ENCODE results near the gene SUPT7L. TPM values are rescaled to one million over a fixed set of nuclear protein-coding genes. Genes with fewer than 3 reads are reported as not detected.

Gene SUPT7L
- total RNA-seq, 2 donors from 2014 or later = 16.1 to 25.0 TPM

GRCh38 chr2:27621524-27621923 is 41.9 kb downstream of the SUPT7L start:
- no peak overlapping the region for H3K27ac ChIP-seq
- no peak for DNase-seq (ENCODE audit: low spot score)
- no peak overlapping the region for H3K4me3 ChIP-seq
- H3K27me3 ChIP-seq = no peaks in the 10 kb centered on the region
- H3K4me1 ChIP-seq = no peaks in the 10 kb centered on the region
- H3K9me3 ChIP-seq = no peaks in the 10 kb centered on the region
- H3K36me3 ChIP-seq = peaks cover 64% of the 10 kb centered on the region
- TF ChIP-seq CTCF (IDR thresholded peaks at IDR 0.05) = no peak

- Histone ChIP-seq H3K27me3 (no peaks in the 10 kb centered on the region), H3K4me1 (no peaks in the 10 kb centered on the region), H3K36me3 (peaks cover 50% of the 10 kb centered on the region), H3K9me3 (no peaks in the 10 kb centered on the region), H3K4me3 (no peak overlapping the region), H3K27ac (no peak overlapping the region)
- no peak for TF ChIP-seq CTCF (IDR thresholded peaks at IDR 0.05)
- DNase-seq (ENCODE audit: low spot score) = no peak
These were observed 48.1 kb downstream of the SUPT7L start for GRCh38 chr2:27615316-27615715.

GRCh38 chr2:27613985-27614384 is 49.4 kb downstream of the SUPT7L start:
- no peak overlapping the region for H3K27ac ChIP-seq
- TF ChIP-seq CTCF (IDR thresholded peaks at IDR 0.05) = no peak
- peaks cover 53% of the 10 kb centered on the region for H3K36me3 ChIP-seq
- no peaks in the 10 kb centered on the region for H3K27me3 ChIP-seq
- no peak overlapping the region for H3K4me3 ChIP-seq
- H3K4me1 ChIP-seq = no peaks in the 10 kb centered on the region
- no peaks in the 10 kb centered on the region for H3K9me3 ChIP-seq
- no peak for DNase-seq (ENCODE audit: low spot score)

GRCh38 chr2:27606611-27607010 is 56.8 kb downstream of the SUPT7L start:
- Histone ChIP-seq H3K27me3 (no peaks in the 10 kb centered on the region), H3K4me1 (no peaks in the 10 kb centered on the region), H3K9me3 (no peaks in the 10 kb centered on the region), H3K27ac (no peak overlapping the region), H3K36me3 (peaks cover 74% of the 10 kb centered on the region), H3K4me3 (no peak overlapping the region)
- no peak for TF ChIP-seq CTCF (IDR thresholded peaks at IDR 0.05)
- no peak for DNase-seq (ENCODE audit: low spot score)

Other genes with a start within 250 kb of the SUPT7L start
- gene NRBP1, start 235.0 kb downstream of the SUPT7L start, total RNA-seq = 10 to 100 TPM; 36.5 to 50.4 TPM
- gene KRTCAP3, start 221.2 kb downstream of the SUPT7L start, total RNA-seq = 1 to 10 TPM in 1 of 2 donors, not detected in 1; 1.2 TPM
- 10 to 100 TPM; 14.4 to 18.2 TPM for gene IFT172, start 173.9 kb downstream of the SUPT7L start, total RNA-seq
- 10 to 100 TPM in 1 of 2 donors, 1 to 10 TPM in 1; 2.2 to 19.3 TPM for gene FNDC4, start 168.4 kb downstream of the SUPT7L start, total RNA-seq
- 1 to 10 TPM in 1 of 2 donors, not detected in 1; 1.9 TPM for gene GCKR, start 166.8 kb downstream of the SUPT7L start, total RNA-seq
- 10 to 100 TPM; 12.0 to 21.3 TPM for gene ZNF512, start 80.6 kb downstream of the SUPT7L start, total RNA-seq
- gene CCDC121, start 34.6 kb downstream of the SUPT7L start, total RNA-seq = 1 to 10 TPM; 3.6 to 4.2 TPM
- 10 to 100 TPM; 10.8 to 15.7 TPM for gene GPN1, start 34.6 kb downstream of the SUPT7L start, total RNA-seq
- 10 to 100 TPM; 18.0 to 18.2 TPM for gene SLC4A1AP, start 275 bp upstream of the SUPT7L start, total RNA-seq
- gene MRPL33, start 108.1 kb upstream of the SUPT7L start, total RNA-seq = 100 to 1,000 TPM; 270 to 370 TPM
- gene RBKS, start 226.8 kb upstream of the SUPT7L start, total RNA-seq = 1 to 10 TPM; 1.6 to 2.1 TPM
- 10 to 100 TPM; 58.8 to 60.6 TPM for gene BABAM2, start 227.1 kb upstream of the SUPT7L start, total RNA-seq